ENCODE results near the gene DLK1. TPM values are rescaled to one million over a fixed set of nuclear protein-coding genes. Genes with fewer than 3 reads are reported as not detected.

Gene DLK1
- total and polyA plus RNA-seq, 3 donors from 2014 or later: 45.6 to 109 (median 59.4) TPM

DNA sequence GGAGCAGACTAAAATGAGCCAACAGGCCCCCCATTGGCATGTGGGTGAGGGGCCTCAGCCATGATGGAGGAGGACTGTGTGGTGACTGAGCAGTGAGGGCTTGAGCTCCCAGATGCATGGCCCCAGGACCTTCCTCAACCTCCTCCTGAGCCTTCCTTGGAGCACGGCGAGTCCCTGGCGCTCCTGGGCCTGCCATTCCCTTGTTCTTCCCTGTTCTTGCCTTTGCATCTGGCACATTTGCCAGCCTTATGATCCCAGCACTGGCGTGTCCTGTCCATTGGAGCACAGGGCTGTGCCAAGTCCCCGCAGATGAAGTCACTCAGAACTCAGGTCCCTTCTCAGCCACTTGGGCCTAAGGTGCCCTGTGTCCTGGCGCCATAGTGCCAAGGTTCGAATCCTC is 58.9 kb downstream of the DLK1 start:
- no peak overlapping the region for H3K4me3 ChIP-seq
- intact Hi-C loops (cut with DNase I; ENCODE audit: low total_unique reads): no loop called here
- no peaks in the 10 kb centered on the region for H3K4me1 ChIP-seq
- H3K36me3 ChIP-seq (ENCODE audit: low read depth, missing control alignments): no peaks in the 10 kb centered on the region
- TF ChIP-seq, protein P1, sequence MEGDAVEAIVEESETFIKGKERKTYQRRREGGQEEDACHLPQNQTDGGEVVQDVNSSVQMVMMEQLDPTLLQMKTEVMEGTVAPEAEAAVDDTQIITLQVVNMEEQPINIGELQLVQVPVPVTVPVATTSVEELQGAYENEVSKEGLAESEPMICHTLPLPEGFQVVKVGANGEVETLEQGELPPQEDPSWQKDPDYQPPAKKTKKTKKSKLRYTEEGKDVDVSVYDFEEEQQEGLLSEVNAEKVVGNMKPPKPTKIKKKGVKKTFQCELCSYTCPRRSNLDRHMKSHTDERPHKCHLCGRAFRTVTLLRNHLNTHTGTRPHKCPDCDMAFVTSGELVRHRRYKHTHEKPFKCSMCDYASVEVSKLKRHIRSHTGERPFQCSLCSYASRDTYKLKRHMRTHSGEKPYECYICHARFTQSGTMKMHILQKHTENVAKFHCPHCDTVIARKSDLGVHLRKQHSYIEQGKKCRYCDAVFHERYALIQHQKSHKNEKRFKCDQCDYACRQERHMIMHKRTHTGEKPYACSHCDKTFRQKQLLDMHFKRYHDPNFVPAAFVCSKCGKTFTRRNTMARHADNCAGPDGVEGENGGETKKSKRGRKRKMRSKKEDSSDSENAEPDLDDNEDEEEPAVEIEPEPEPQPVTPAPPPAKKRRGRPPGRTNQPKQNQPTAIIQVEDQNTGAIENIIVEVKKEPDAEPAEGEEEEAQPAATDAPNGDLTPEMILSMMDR (IDR thresholded peaks at IDR 0.05): no peak
- no peak for TF ChIP-seq POLR2A (IDR thresholded peaks at IDR 0.05)
- no peak overlapping the region for H3K27ac ChIP-seq
- 92 to 98% methylated on average over 4 to 7 of the region's 7 CpGs for WGBS, 2 donors
- no peaks in the 10 kb centered on the region for H3K27me3 ChIP-seq
- DNase-seq: no peak
- H3K9me3 ChIP-seq: no peaks in the 10 kb centered on the region

DNA sequence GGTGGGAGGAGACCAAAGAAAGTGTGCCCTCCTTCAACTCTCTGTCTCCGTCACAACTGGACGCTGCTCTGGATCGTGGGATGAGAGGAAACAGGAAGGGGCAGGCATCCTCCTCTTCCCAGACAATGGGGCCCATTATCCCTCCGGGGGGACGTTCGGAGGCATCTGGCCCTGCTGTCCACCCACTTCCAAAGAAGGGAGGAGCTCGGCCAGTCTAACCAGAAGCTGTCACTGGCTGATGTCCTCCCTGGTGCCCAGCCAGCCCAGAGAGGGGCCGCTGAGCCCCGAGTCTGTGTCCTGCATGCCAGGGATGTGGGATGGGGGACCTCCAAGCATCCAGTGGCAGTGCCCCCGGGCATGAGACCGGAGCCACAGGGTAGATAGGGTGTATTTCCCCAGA is 59.4 kb downstream of the DLK1 start:
- Histone ChIP-seq H3K27me3 (no peaks in the 10 kb centered on the region), H3K9me3 (no peaks in the 10 kb centered on the region), H3K4me1 (no peaks in the 10 kb centered on the region), H3K36me3 (ENCODE audit: low read depth, missing control alignments) (no peaks in the 10 kb centered on the region), H3K27ac (no peak overlapping the region), H3K4me3 (no peak overlapping the region)
- intact Hi-C loops (cut with DNase I; ENCODE audit: low total_unique reads): no loop called here
- DNase-seq: no peak
- WGBS, 2 donors: 64 to 78% methylated on average over 11 of the region's 11 CpGs
- TF ChIP-seq POLR2A (IDR thresholded peaks at IDR 0.05): no peak
- TF ChIP-seq, protein P1 (IDR thresholded peaks at IDR 0.05): no peak

DNA sequence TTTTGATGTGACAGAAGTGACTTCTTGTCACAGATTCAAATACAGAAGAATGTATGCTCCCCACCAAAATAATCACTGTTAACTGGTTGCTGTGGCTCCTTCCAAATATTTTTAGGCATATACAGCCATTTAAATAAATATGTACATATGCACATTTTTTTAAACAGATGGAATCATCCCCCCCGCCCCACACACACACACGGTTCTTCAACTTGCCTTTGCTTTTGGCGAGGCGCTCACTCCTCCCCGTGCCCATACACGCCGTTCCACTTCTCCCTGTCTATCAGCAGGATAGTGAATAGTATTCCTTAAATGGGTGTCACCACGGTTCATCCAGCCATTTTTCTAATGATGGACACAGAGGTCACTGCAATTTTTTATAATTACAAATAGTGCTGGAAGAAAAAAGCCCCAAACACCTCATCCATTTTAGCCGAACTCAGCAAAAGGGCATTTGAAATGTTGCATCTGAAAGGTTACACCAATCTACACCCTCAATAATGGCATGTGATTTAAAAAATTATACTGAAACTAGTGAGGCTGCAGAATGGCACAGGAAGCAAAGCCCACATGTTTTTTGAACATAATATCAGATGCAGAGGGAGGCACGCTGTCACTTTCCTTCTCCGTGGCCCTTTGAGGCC is 60.0 kb downstream of the DLK1 start:
- intact Hi-C loops (cut with DNase I; ENCODE audit: low total_unique reads): no loop called here
- no peak overlapping the region for H3K27ac ChIP-seq
- no peaks in the 10 kb centered on the region for H3K36me3 ChIP-seq (ENCODE audit: low read depth, missing control alignments)
- H3K4me3 ChIP-seq: no peak overlapping the region
- H3K4me1 ChIP-seq: no peaks in the 10 kb centered on the region
- no peak for DNase-seq
- 88 to 94% methylated on average over 11 of the region's 11 CpGs for WGBS, 2 donors
- TF ChIP-seq POLR2A (IDR thresholded peaks at IDR 0.05): no peak
- TF ChIP-seq, protein P1 (IDR thresholded peaks at IDR 0.05): no peak
- H3K9me3 ChIP-seq: no peaks in the 10 kb centered on the region
- H3K27me3 ChIP-seq: no peaks in the 10 kb centered on the region

DNA sequence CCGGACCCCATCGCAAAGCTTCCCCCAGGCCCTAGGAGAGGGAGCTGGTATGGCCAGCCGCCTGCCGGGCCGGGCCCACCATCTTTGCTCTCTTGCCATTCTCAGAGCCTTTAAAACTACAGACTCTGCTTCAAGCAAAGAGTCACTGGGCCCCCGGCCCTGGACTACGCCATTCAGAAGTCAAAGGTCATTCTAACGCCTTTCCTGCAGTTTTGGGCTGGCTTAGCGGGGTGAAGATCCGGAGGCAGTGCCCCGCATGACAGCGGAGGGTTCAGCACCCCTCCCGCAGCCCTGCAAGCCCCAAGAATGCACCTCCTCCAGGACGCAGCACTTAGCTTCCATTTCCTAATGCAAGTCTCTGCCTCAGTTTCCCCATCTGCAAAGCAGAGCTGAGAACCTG is 61.0 kb downstream of the DLK1 start:
- H3K4me1 ChIP-seq: no peaks in the 10 kb centered on the region
- 93% methylated on average over 14 of the region's 14 CpGs for WGBS, 2 donors
- no peaks in the 10 kb centered on the region for H3K36me3 ChIP-seq (ENCODE audit: low read depth, missing control alignments)
- no peaks in the 10 kb centered on the region for H3K27me3 ChIP-seq
- H3K27ac ChIP-seq: no peak overlapping the region
- intact Hi-C loops (cut with DNase I; ENCODE audit: low total_unique reads): no loop called here
- TF ChIP-seq, protein P1 (IDR thresholded peaks at IDR 0.05): no peak
- no peak for TF ChIP-seq POLR2A (IDR thresholded peaks at IDR 0.05)
- no peaks in the 10 kb centered on the region for H3K9me3 ChIP-seq
- H3K4me3 ChIP-seq: no peak overlapping the region
- no peak for DNase-seq

Other genes with a start within 250 kb of the DLK1 start
- gene BEGAIN, start 139.5 kb upstream of the DLK1 start, total RNA-seq: 1 to 10 TPM; 6.9 to 7.6 TPM
- 4.5 TPM for gene BEGAIN, start 139.5 kb upstream of the DLK1 start, polyA plus RNA-seq (ENCODE audit: insufficient read depth, low read depth, low replicate concordance)
- gene MEG3, start 99.2 kb downstream of the DLK1 start, total RNA-seq: 100 to 1,000 TPM; 228 to 324 TPM
- 107 TPM for gene MEG3, start 99.2 kb downstream of the DLK1 start, polyA plus RNA-seq (ENCODE audit: insufficient read depth, low read depth, low replicate concordance)
- gene RTL1, start 176.8 kb downstream of the DLK1 start, total RNA-seq: 1 to 10 TPM in 1 of 2 donors, under 1 TPM in 1; 0.94 to 1.2 TPM
- gene RTL1, start 176.8 kb downstream of the DLK1 start, polyA plus RNA-seq (ENCODE audit: insufficient read depth, low read depth, low replicate concordance): 0.34 TPM

Data from testis (tissue), 3 donors.